K562 (cell line): ENCODE results near the gene RXYLT1.

Experiments used
- ARID4B ChIP-seq: sonication (generic); formaldehyde crosslinking; IDR thresholded peaks from 2 replicates; pipeline ENCODE4 v1.8.0; 2022; ENCODE audit warnings: mild to moderate bottlenecking, missing genetic modification reagents
- CREB3L1 ChIP-seq: fragments of 450-650 bp; IDR thresholded peaks from 2 replicates; pipeline ENCODE4 v1.6.1; 2014; ENCODE audit warnings: low read depth, mild to moderate bottlenecking, moderate library complexity, borderline replicate concordance
- ESRRA ChIP-seq: fragments of 450-650 bp; IDR thresholded peaks from 2 replicates; pipeline ENCODE4 v1.6.1; 2014; ENCODE audit warnings: low read depth, mild to moderate bottlenecking, moderate library complexity, borderline replicate concordance
- FOXP1 ChIP-seq: sonication (generic); formaldehyde crosslinking; IDR thresholded peaks from 2 replicates; pipeline ENCODE4 v1.8.0; 2022; ENCODE audit warnings: mild to moderate bottlenecking, missing genetic modification reagents
- MECOM ChIP-seq: fragments of 250-450 bp; sonication (Bioruptor Pico); IDR thresholded peaks from 2 replicates; pipeline ENCODE4 v1.8.0; 2022; ENCODE audit warnings: inconsistent platforms
- MEIS2 ChIP-seq: fragments of 450-650 bp; IDR thresholded peaks from 2 replicates; pipeline ENCODE4 v1.6.1; 2014; ENCODE audit warnings: mild to moderate bottlenecking; ENCODE audit not compliant: partially characterized antibody
- MIER1 ChIP-seq: fragments of 450-650 bp; IDR thresholded peaks from 2 replicates; pipeline ENCODE4 v1.6.1; 2016; ENCODE audit warnings: antibody characterized with exemption, mild to moderate bottlenecking, low read depth
- PREB ChIP-seq: sonication (generic); formaldehyde crosslinking; IDR thresholded peaks from 2 replicates; pipeline ENCODE4 v1.8.1; 2023; ENCODE audit warnings: mild to moderate bottlenecking, missing genetic modification reagents
- REST ChIP-seq, 2 experiments: fragments of 450-650 bp; formaldehyde crosslinking in 1 of 2; IDR thresholded peaks; 2 replicates each; pipeline versions ENCODE4 v1.4.0 to v1.6.1; 2014 to 2020; ENCODE audit warnings: mild to moderate bottlenecking in 2 of 2, borderline replicate concordance in 1 of 2, low read depth in 1 of 2
- TGIF2 ChIP-seq: sonication (generic); formaldehyde crosslinking; IDR thresholded peaks from 2 replicates; pipeline ENCODE4 v1.8.1; 2022; ENCODE audit warnings: mild to moderate bottlenecking, missing genetic modification reagents, moderate library complexity
- THAP7 ChIP-seq: fragments of 250-450 bp; sonication (Bioruptor Pico); IDR thresholded peaks from 2 replicates; pipeline ENCODE4 v1.5.0; 2021
- UBTF ChIP-seq, 2 experiments: IDR thresholded peaks; 2 replicates each; pipeline ENCODE4 v1.6.1; 2012; ENCODE audit warnings: improper control_type of control experiment in 2 of 2, low read depth in 2 of 2, low read length in 2 of 2, borderline replicate concordance in 1 of 2
- XRCC5 ChIP-seq: fragments of 200-400 bp; formaldehyde crosslinking; IDR thresholded peaks from 2 replicates; pipeline ENCODE4 v1.6.1; 2017; ENCODE audit warnings: low read depth, mild to moderate bottlenecking, low read length
- ZKSCAN1 ChIP-seq: fragments of 150-350 bp; IDR thresholded peaks from 2 replicates; pipeline ENCODE4 v1.6.1; 2016; ENCODE audit warnings: low read depth, low read length

GRCh38 chr12:63853978-63854377 is 74.3 kb downstream of the RXYLT1 start:
- TF ChIP-seq MECOM (CRISPR knock-in tag) = no peak
- no peak for TF ChIP-seq FOXP1 (CRISPR knock-in tag)
- no peak for TF ChIP-seq ARID4B
- no peak for TF ChIP-seq CREB3L1
- TF ChIP-seq MEIS2 = no peak
- TF ChIP-seq MIER1 = no peak
- no peak for TF ChIP-seq PREB (CRISPR knock-in tag)
- no peak for TF ChIP-seq REST (IDR thresholded peaks at IDR 0.05; ENCODE audit: borderline replicate concordance)
- no peak for TF ChIP-seq REST (CRISPR knock-in tag; IDR thresholded peaks at IDR 0.05; ENCODE audit: low read depth)
- TF ChIP-seq UBTF (IDR thresholded peaks at IDR 0.05; ENCODE audit: borderline replicate concordance in 1 of 2, low read depth in 2 of 2, low read length in 2 of 2) = no peak
- no peak for TF ChIP-seq XRCC5
- no peak for TF ChIP-seq THAP7 (CRISPR knock-in tag)
- no peak for TF ChIP-seq ESRRA
- TF ChIP-seq TGIF2 = no peak
- no peak for TF ChIP-seq ZKSCAN1
